ENCODE results near the gene AGRN.

The AGRN gene

GRCh38 chr1:1086911-1087341, 67.0 kb downstream of the AGRN start:
- H3K36me3 Mint-ChIP-seq (ENCODE audit: low read depth), result no peaks in the 10 kb centered on the region
- TF ChIP-seq, protein P1, sequence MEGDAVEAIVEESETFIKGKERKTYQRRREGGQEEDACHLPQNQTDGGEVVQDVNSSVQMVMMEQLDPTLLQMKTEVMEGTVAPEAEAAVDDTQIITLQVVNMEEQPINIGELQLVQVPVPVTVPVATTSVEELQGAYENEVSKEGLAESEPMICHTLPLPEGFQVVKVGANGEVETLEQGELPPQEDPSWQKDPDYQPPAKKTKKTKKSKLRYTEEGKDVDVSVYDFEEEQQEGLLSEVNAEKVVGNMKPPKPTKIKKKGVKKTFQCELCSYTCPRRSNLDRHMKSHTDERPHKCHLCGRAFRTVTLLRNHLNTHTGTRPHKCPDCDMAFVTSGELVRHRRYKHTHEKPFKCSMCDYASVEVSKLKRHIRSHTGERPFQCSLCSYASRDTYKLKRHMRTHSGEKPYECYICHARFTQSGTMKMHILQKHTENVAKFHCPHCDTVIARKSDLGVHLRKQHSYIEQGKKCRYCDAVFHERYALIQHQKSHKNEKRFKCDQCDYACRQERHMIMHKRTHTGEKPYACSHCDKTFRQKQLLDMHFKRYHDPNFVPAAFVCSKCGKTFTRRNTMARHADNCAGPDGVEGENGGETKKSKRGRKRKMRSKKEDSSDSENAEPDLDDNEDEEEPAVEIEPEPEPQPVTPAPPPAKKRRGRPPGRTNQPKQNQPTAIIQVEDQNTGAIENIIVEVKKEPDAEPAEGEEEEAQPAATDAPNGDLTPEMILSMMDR (IDR thresholded peaks at IDR 0.05), result no peak
- peaks cover 17% of the 10 kb centered on the region for H3K4me1 Mint-ChIP-seq
- no peaks in the 10 kb centered on the region for H3K9me3 Mint-ChIP-seq
- no peak overlapping the region for H3K27ac Mint-ChIP-seq
- no peaks in the 10 kb centered on the region for H3K27me3 Mint-ChIP-seq (ENCODE audit: low read depth, poor library complexity)
- no peak for DNase-seq
- H3K4me3 Mint-ChIP-seq, result no peak overlapping the region

GRCh38 chr1:1087351-1088028, 67.6 kb downstream of the AGRN start:
- DNase-seq, result no peak
- H3K27me3 Mint-ChIP-seq (ENCODE audit: low read depth, poor library complexity), result no peaks in the 10 kb centered on the region
- H3K36me3 Mint-ChIP-seq (ENCODE audit: low read depth), result no peaks in the 10 kb centered on the region
- TF ChIP-seq, protein P1 (IDR thresholded peaks at IDR 0.05), result no peak
- H3K4me1 Mint-ChIP-seq, result peaks cover 17% of the 10 kb centered on the region
- no peak overlapping the region for H3K4me3 Mint-ChIP-seq
- no peak overlapping the region for H3K27ac Mint-ChIP-seq
- no peaks in the 10 kb centered on the region for H3K9me3 Mint-ChIP-seq

DNA sequence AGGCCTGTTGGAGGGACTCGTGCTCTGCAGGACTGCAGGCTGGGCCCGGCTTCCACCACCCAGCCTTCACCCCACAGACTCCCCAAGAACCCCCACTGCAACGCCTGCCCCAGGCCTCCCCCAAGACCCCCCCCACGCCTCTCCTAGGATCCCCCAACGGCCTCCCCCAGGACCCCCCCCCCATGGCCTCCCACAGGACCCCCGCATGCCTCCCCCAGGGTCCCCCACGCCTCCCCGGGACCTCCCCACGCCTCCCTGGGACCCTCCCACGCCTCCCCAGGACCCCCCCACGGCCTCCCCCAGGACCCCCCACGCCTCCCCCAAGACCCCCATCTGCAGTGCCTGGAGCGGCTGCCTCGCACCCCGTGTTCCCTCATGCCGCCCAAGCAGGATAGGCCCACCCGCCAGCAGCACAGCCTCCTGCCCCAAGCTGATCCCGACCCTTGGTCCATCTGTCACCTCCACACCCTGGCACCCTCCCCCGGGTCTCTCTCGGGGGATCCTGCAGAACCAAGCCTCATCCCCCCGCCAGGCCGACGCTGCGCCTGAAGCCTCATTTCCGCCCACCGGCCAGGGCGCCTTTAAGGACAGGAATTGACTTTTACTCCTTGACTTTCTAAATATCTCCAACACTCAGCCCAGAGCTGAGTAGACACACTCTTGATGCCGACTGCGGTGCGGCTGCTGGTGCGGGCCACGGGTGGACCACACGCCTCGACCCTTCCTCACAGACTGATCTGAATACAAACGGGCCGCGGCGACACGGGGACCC, 68.3 kb downstream of the AGRN start:
- Mint-ChIP-seq H3K9me3 (no peaks in the 10 kb centered on the region), H3K4me1 (peaks cover 22% of the 10 kb centered on the region), H3K27ac (peak overlapping the region; percentile 36), H3K27me3 (ENCODE audit: low read depth, poor library complexity) (no peaks in the 10 kb centered on the region), H3K36me3 (ENCODE audit: low read depth) (peaks cover 5% of the 10 kb centered on the region), H3K4me3 (no peak overlapping the region)
- TF ChIP-seq, protein P1 (IDR thresholded peaks at IDR 0.05), result no peak
- DNase-seq, result no peak

- peaks cover 5% of the 10 kb centered on the region for H3K9me3 Mint-ChIP-seq
Measured at GRCh38 chr1:1088801-1089680, 69.1 kb downstream of the AGRN start.

DNA sequence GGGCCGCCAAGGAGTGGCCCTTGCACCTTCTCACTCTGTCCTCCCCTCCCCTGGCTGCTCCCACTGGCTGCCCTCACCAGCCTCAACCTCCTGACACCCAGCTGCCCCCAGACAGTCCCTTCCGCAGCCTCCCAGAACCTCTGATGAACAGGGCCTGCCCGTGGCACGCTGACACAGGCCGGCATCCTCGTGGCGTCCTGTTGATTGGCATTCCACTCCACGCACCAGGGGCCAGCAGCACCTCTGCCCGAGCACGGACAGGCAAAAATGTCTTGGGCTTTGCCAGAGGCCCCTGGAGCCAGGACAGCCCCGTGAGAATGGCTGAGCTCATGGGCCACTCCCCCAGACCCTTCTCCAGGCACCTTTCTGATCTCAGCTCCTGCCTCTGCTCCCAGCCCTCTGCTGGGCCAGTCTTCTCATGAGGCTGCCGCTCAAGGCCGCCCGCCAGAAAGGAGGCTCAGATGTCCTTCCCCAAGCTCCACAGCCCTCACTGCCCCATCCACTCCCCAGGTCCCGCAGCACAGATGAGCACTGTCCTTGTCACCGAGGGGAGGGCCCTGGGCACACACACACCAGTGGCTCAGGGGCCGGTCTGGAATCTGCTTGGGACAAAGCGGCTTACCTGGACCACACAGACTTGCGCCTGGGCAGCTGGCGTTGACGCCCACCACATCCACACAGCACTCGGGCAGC, 70.0 kb downstream of the AGRN start:
- H3K9me3 Mint-ChIP-seq, result peaks cover 12% of the 10 kb centered on the region
- H3K36me3 Mint-ChIP-seq (ENCODE audit: low read depth), result peaks cover 18% of the 10 kb centered on the region
- no peak for DNase-seq
- peaks cover 28% of the 10 kb centered on the region for H3K4me1 Mint-ChIP-seq
- no peak overlapping the region for H3K4me3 Mint-ChIP-seq
- H3K27me3 Mint-ChIP-seq (ENCODE audit: low read depth, poor library complexity), result no peaks in the 10 kb centered on the region
- H3K27ac Mint-ChIP-seq, result peak overlapping the region; percentile 80
- TF ChIP-seq, protein P1 (IDR thresholded peaks at IDR 0.05), result no peak

More at GRCh38 chr1:1088801-1089680, 69.1 kb downstream of the AGRN start:
- no peaks in the 10 kb centered on the region for H3K27me3 Mint-ChIP-seq (ENCODE audit: low read depth, poor library complexity)
- H3K4me3 Mint-ChIP-seq, result no peak overlapping the region
- peaks cover 28% of the 10 kb centered on the region for H3K4me1 Mint-ChIP-seq
- DNase-seq, result no peak
- TF ChIP-seq, protein P1 (IDR thresholded peaks at IDR 0.05), result no peak
- H3K36me3 Mint-ChIP-seq (ENCODE audit: low read depth), result peaks cover 10% of the 10 kb centered on the region
- H3K27ac Mint-ChIP-seq, result peak overlapping the region; percentile 36

Data from nephron progenitor cell (in vitro differentiated cells).